ENCODE measurements around the gene PRMT3. TPM values are rescaled to one million over a fixed set of nuclear protein-coding genes. Genes with fewer than 3 reads are reported as not detected.
A peak's percentile ranks its signal among the peaks of the same experiment; 100 is the strongest.

Gene PRMT3
- 36.6 TPM for polyA plus RNA-seq (2012; ENCODE audit: insufficient read depth, insufficient read length, low read depth)

DNA sequence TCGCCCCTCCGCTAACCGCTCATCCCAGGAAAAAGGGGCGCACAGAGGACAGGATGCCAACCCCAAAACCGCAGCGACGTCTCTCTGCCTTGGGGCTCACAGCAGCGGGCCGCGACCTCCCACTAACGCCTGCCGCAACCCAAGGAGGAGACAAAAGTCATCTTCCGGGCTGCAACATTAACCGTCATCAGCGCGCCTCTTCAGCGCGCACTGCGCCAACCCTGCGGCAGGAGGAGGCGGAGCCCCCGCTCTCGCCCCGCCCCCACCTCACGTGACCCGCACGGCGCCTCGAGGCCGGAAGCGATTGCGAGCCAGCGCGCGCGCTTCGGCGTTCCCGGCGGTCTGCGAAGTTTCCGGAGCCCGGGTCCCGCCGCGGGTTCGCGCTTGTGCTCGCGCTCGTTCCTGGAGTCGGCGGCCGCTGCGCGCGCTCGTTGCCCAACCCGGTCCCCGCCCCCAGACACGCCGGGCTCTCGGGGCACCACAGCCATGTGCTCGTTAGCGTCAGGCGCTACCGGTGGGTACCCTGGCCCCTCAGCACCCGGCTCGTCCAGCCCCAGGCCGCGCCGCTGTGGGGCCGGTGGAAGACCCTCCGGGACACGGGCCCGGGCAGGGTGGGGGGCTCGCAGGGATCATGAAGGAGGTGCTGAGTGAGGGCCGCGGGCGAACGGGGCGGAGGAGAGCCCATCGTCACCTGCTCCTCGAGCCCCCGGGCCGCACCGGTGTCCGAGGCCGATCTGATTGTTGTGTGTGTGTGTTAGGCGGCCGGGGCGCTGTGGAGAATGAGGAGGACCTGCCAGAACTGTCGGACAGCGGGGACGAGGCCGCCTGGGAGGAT lies at the start of gene PRMT3:
Gene PRMT3, plus strand, starts transcription at position 456 of the 835 bp plus-strand sequence. Its CDS starts 31 bp downstream, at position 487.
- DNase-seq = peak; percentile 92
- TF ChIP-seq, protein P1, sequence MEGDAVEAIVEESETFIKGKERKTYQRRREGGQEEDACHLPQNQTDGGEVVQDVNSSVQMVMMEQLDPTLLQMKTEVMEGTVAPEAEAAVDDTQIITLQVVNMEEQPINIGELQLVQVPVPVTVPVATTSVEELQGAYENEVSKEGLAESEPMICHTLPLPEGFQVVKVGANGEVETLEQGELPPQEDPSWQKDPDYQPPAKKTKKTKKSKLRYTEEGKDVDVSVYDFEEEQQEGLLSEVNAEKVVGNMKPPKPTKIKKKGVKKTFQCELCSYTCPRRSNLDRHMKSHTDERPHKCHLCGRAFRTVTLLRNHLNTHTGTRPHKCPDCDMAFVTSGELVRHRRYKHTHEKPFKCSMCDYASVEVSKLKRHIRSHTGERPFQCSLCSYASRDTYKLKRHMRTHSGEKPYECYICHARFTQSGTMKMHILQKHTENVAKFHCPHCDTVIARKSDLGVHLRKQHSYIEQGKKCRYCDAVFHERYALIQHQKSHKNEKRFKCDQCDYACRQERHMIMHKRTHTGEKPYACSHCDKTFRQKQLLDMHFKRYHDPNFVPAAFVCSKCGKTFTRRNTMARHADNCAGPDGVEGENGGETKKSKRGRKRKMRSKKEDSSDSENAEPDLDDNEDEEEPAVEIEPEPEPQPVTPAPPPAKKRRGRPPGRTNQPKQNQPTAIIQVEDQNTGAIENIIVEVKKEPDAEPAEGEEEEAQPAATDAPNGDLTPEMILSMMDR (IDR thresholded peaks at IDR 0.05; ENCODE audit: low read depth, low read length) = no peak; the same call in 1 of the 2 replicates
- Histone ChIP-seq H3K4me1 (no peaks in the 10 kb centered on the region), H3K4me3 (ENCODE audit: low read depth, low read length) (peak within 1 kb of the TSS; percentile 76), H3K27me3 (no peaks in the 10 kb centered on the region), H3K9me3 (no peaks in the 10 kb centered on the region), H3K36me3 (no peaks in the 10 kb centered on the region)

DNA sequence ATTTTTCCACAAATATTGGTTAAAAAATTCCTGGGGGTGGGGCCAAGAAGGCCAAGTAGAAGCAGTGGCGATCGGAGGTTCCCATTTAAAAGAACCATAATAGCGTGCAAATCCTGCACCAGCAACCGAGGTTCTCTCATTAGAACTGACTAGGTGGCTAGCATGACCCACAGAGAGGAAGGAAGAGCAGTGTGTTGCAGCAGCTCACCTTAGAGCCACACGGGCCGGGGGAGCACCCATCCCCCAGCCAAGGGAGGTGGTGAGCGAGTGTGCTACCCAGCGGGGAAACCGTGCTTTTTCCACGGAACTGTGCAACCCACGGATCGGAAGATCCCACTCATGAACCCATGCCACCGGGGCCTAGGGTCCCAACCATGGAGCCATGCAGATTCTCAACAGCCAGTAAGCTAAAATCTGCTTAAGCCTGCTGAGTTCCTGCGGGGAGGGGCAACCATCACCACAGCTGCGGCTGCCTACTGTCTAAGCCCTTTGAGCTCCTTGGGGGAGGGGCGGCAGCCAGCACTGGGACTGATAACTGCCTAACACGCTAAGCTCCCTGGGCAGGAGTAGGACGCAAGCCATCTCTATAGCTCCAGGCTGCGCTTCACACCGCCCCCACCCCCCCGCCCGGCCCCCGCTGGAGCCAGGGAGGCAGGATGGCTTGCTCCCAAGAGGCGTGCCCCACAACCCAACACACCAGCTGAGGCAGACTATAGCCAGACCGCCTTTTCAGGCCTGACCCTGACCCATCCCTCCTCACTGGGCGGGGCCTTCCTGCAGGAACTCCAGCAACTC lies 45.0 kb upstream of the PRMT3 start:
- Histone ChIP-seq H3K27me3 (no peaks in the 10 kb centered on the region), H3K4me3 (ENCODE audit: low read depth, low read length) (no peak overlapping the region)
- peak; percentile 80 for DNase-seq

DNA sequence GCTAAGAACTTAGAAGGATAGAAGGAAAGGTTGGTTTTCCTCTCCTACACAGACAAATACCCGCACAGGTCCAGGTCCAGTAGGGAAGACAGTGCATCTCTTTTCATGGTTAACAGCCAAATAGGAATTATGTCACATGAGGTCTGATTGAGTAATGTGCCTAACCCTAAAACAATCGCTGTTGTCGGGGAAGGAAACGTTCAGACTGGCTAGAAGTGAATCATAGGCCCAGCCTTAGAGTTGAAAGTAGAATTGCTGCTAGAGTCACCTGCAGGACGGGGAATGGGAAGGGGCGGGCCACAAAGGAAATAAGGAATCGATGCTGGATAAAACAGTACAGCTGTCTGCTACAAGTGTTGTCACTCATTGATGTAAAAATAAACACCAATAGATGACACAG lies 36.4 kb upstream of the PRMT3 start:
- DNase-seq = no peak
- Histone ChIP-seq H3K36me3 (no peaks in the 10 kb centered on the region), H3K27me3 (no peaks in the 10 kb centered on the region), H3K9me3 (no peaks in the 10 kb centered on the region), H3K4me1 (no peaks in the 10 kb centered on the region), H3K4me3 (ENCODE audit: low read depth, low read length) (no peak overlapping the region)
- TF ChIP-seq, protein P1 (IDR thresholded peaks at IDR 0.05; ENCODE audit: low read depth, low read length) = no peak

More for the DNA sequence above, 45.0 kb upstream of the PRMT3 start:
- no peaks in the 10 kb centered on the region for H3K36me3 ChIP-seq
- TF ChIP-seq, protein P1 (IDR thresholded peaks at IDR 0.05; ENCODE audit: low read depth, low read length) = no peak
- no peaks in the 10 kb centered on the region for H3K9me3 ChIP-seq
- peaks cover 8% of the 10 kb centered on the region for H3K4me1 ChIP-seq

DNA sequence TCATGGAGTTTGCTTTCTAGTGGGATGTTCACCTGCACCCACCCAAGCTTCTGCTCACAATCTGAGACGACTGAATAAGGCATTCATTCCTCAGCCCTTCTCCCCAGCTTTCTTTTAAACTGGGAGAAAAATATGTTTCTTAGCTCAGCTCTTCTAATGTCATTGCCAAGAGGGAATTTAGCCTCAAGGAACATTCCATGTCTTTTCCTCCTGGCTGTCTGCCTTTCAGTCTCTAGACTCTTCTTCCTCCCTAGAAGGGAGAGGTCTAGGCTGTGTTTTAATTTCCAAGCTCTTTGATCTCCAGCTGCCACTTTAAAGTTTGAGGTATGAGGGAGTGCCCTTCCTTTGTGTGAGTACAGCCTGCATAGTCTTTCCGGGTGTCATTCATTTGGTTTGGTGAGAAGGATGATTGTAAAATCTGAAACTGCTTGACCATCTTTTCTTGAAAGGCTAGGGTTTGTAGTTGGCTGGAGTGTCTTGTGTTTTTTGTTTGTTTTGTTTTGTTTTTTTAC lies 35.7 kb upstream of the PRMT3 start:
- no peak for DNase-seq
- H3K4me3 ChIP-seq (ENCODE audit: low read depth, low read length) = no peak overlapping the region
- no peaks in the 10 kb centered on the region for H3K36me3 ChIP-seq
- H3K4me1 ChIP-seq = no peaks in the 10 kb centered on the region
- TF ChIP-seq, protein P1 (IDR thresholded peaks at IDR 0.05; ENCODE audit: low read depth, low read length) = no peak
- no peaks in the 10 kb centered on the region for H3K27me3 ChIP-seq
- H3K9me3 ChIP-seq = no peaks in the 10 kb centered on the region

DNA sequence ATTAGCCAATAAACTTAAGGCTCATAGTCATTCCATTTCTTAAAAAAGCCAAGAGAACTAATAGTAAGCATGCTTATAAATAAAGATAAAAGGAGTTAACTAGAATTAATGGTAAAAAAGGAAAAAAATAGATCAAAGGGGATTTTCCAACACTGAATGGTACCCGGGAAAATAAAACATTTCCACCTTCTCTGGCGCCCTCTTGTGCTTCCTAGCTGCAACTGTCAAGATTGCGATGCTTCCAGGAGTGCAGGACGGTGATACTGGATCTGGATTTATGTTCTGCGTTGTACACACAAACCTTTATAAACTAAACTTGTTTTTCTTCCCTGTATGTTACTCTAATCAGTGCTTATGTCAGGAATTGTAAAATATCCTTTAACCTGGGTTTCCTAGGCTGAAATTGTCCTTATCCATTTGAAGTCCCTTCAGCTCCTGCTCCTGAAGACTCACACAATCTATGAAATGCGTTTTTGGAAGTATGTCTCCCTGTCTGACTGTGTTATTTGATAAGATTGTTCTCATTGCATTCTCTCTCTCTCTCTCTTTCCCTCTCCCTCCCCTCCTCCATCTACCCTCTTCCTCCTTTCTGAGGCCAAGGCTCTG lies 33.6 kb upstream of the PRMT3 start:
- H3K27me3 ChIP-seq = no peaks in the 10 kb centered on the region
- no peaks in the 10 kb centered on the region for H3K36me3 ChIP-seq
- no peaks in the 10 kb centered on the region for H3K9me3 ChIP-seq
- H3K4me1 ChIP-seq = no peaks in the 10 kb centered on the region
- TF ChIP-seq, protein P1 (IDR thresholded peaks at IDR 0.05; ENCODE audit: low read depth, low read length) = peak; percentile 77
- H3K4me3 ChIP-seq (ENCODE audit: low read depth, low read length) = no peak overlapping the region
- DNase-seq = peak; percentile 37
